Measurements from ENCODE around the gene GLB1L2.

The GLB1L2 gene

GRCh38 chr11:134374891-134375550 is 43.2 kb downstream of the GLB1L2 start:
- no peak for TF ChIP-seq CTCF (IDR thresholded peaks at IDR 0.05)
- Histone ChIP-seq H3K4me1 (ENCODE audit: control insufficient read depth in 1 of 2, insufficient read depth in 1 of 2, low read depth in 1 of 2, low read length in 1 of 2) (no peaks in the 10 kb centered on the region), H3K9me3 (no peaks in the 10 kb centered on the region), H3K27ac (no peak overlapping the region), H3K4me3 (ENCODE audit: low read depth in 1 of 2, low read length in 1 of 2) (no peak overlapping the region), H3K27me3 (no peaks in the 10 kb centered on the region), H3K36me3 (no peaks in the 10 kb centered on the region)

DNA sequence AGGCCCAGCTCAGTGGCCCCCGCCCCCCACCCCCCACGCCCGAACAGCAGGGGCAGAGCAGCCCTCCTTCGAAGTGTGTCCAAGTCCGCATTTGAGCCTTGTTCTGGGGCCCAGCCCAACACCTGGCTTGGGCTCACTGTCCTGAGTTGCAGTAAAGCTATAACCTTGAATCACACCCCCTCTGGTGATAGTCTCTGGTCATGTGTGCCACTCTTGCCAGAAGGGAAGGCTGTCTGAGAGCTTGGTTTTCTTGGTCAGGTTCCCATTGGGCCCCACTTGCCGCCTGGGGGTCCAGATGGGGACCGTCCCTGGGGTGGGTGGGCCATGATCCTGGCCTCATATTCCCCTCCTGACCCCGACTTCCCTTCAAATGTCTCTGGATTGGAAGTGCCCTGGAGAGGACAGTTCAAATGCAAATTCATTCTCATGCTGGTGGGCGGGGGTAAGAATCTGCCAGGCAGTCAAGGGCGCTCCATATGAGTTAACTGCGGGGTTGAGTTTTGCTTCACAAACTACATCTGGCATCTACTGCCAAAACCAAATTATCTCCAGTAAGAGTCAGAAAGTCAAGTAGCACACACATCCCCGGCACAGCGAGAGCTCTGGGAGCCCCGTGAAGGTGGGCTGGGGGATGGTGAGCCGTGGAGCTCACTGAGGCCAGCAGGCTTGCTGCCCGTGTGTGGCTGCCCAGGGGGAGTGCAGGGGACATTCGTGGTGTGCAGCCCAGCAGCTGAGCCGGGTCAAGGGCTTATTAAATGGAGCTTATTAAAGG is 44.5 kb downstream of the GLB1L2 start:
- H3K4me3 ChIP-seq (ENCODE audit: low read depth in 1 of 2, low read length in 1 of 2), result no peak overlapping the region
- no peak for TF ChIP-seq CTCF (IDR thresholded peaks at IDR 0.05)
- no peaks in the 10 kb centered on the region for H3K36me3 ChIP-seq
- no peaks in the 10 kb centered on the region for H3K27me3 ChIP-seq
- H3K4me1 ChIP-seq (ENCODE audit: control insufficient read depth in 1 of 2, insufficient read depth in 1 of 2, low read depth in 1 of 2, low read length in 1 of 2), result no peaks in the 10 kb centered on the region
- H3K27ac ChIP-seq, result no peak overlapping the region
- no peaks in the 10 kb centered on the region for H3K9me3 ChIP-seq

GRCh38 chr11:134377876-134378275 is 46.1 kb downstream of the GLB1L2 start:
- Histone ChIP-seq H3K4me1 (ENCODE audit: control insufficient read depth in 1 of 2, insufficient read depth in 1 of 2, low read depth in 1 of 2, low read length in 1 of 2) (no peaks in the 10 kb centered on the region), H3K27ac (no peak overlapping the region), H3K9me3 (no peaks in the 10 kb centered on the region), H3K4me3 (ENCODE audit: low read depth in 1 of 2, low read length in 1 of 2) (no peak overlapping the region), H3K27me3 (no peaks in the 10 kb centered on the region), H3K36me3 (no peaks in the 10 kb centered on the region)
- no peak for TF ChIP-seq CTCF (IDR thresholded peaks at IDR 0.05)

DNA sequence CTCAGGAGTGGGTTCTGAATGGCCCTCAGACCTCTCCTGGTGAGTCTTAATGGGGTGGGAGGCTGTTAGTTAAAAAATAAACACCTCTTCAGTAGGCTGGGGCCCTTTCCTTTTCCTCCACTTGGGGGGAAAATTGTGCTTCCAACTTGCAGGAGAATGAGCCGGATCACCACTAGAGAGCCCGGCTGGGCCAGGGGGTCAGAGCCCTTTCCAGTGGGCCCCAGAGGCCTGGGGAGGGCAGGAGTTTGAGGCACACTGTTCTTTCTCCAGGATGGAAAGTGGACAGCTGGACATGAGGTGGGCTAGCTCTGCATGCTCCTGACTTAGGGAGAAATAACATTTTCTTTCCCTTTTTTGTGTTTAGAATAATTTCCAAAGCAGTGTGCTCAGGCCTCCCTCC is 47.5 kb downstream of the GLB1L2 start:
- H3K36me3 ChIP-seq, result no peaks in the 10 kb centered on the region
- H3K27me3 ChIP-seq, result no peaks in the 10 kb centered on the region
- H3K4me3 ChIP-seq (ENCODE audit: low read depth in 1 of 2, low read length in 1 of 2), result no peak overlapping the region
- no peaks in the 10 kb centered on the region for H3K4me1 ChIP-seq (ENCODE audit: control insufficient read depth in 1 of 2, insufficient read depth in 1 of 2, low read depth in 1 of 2, low read length in 1 of 2)
- no peak overlapping the region for H3K27ac ChIP-seq
- no peak for TF ChIP-seq CTCF (IDR thresholded peaks at IDR 0.05)
- no peaks in the 10 kb centered on the region for H3K9me3 ChIP-seq

- no peaks in the 10 kb centered on the region for H3K36me3 ChIP-seq
- H3K4me1 ChIP-seq (ENCODE audit: control insufficient read depth in 1 of 2, insufficient read depth in 1 of 2, low read depth in 1 of 2, low read length in 1 of 2), result no peaks in the 10 kb centered on the region
- H3K27ac ChIP-seq, result no peak overlapping the region
- H3K9me3 ChIP-seq, result no peaks in the 10 kb centered on the region
- H3K4me3 ChIP-seq (ENCODE audit: low read depth in 1 of 2, low read length in 1 of 2), result no peak overlapping the region
- TF ChIP-seq CTCF (IDR thresholded peaks at IDR 0.05), result no peak
- H3K27me3 ChIP-seq, result no peaks in the 10 kb centered on the region
Observed at GRCh38 chr11:134380229-134380628, 48.4 kb downstream of the GLB1L2 start.

Measured in neutrophil (primary cell).